Measurements from ENCODE around the gene C1orf146. TPM values are rescaled to one million over a fixed set of nuclear protein-coding genes. Genes with fewer than 3 reads are reported as not detected.

C1orf146 gene
- total RNA-seq, 1 donor from 2014 or later, result not detected

GRCh38 chr1:92203105-92203504 is 14.6 kb upstream of the C1orf146 start:
- no peaks in the 10 kb centered on the region for H3K27me3 ChIP-seq
- no peak overlapping the region for H3K9ac ChIP-seq
- H3K36me3 ChIP-seq, result no peaks in the 10 kb centered on the region
- no peak for TF ChIP-seq EZH2phosphoT487 (IDR thresholded peaks at IDR 0.05)
- TF ChIP-seq CTCF (IDR thresholded peaks at IDR 0.05), result no peak
- no peak for TF ChIP-seq EZH2 (IDR thresholded peaks at IDR 0.05)
- no peaks in the 10 kb centered on the region for H3K79me2 ChIP-seq (ENCODE audit: low read depth)
- H3K4me3 ChIP-seq, result no peak overlapping the region
- no peak overlapping the region for H3K4me3 Mint-ChIP-seq
- H3K9me3 ChIP-seq (ENCODE audit: low read depth), result no peaks in the 10 kb centered on the region
- no peak overlapping the region for H2AFZ ChIP-seq (replicated peaks)
- no peaks in the 10 kb centered on the region for H3K36me3 Mint-ChIP-seq
- H3F3A ChIP-seq (ENCODE audit: low read depth), result no peaks in the 10 kb centered on the region
- no peak overlapping the region for H3K4me2 ChIP-seq
- no peak overlapping the region for H3K27ac Mint-ChIP-seq
- no peak for DNase-seq (ENCODE audit: low spot score)
- H3K4me1 ChIP-seq, result no peaks in the 10 kb centered on the region
- H3K4me1 Mint-ChIP-seq, result no peaks in the 10 kb centered on the region
- no peak overlapping the region for H3K27ac ChIP-seq
- no peaks in the 10 kb centered on the region for H3K9me3 Mint-ChIP-seq
- no peaks in the 10 kb centered on the region for H4K20me1 ChIP-seq (ENCODE audit: low read depth)
- no peaks in the 10 kb centered on the region for H3K27me3 Mint-ChIP-seq (ENCODE audit: insufficient read depth, low read depth)

GRCh38 chr1:92210701-92211100 is 7.0 kb upstream of the C1orf146 start:
- TF ChIP-seq EZH2 (IDR thresholded peaks at IDR 0.05) (no peak), EZH2phosphoT487 (IDR thresholded peaks at IDR 0.05) (no peak), CTCF (IDR thresholded peaks at IDR 0.05) (no peak)
- no peak overlapping the region for H3K4me3 Mint-ChIP-seq
- no peak overlapping the region for H2AFZ ChIP-seq (replicated peaks)

GRCh38 chr1:92211166-92211565 is 6.5 kb upstream of the C1orf146 start:
- Histone ChIP-seq H3K27ac (no peak overlapping the region), H3F3A (ENCODE audit: low read depth) (no peaks in the 10 kb centered on the region)

More at GRCh38 chr1:92210701-92211100, 7.0 kb upstream of the C1orf146 start:
- no peak for DNase-seq (ENCODE audit: low spot score)
- Mint-ChIP-seq H3K4me1 (no peaks in the 10 kb centered on the region), H3K27me3 (ENCODE audit: insufficient read depth, low read depth) (no peaks in the 10 kb centered on the region), H3K9me3 (no peaks in the 10 kb centered on the region), H3K36me3 (no peaks in the 10 kb centered on the region), H3K27ac (no peak overlapping the region)
- no peaks in the 10 kb centered on the region for H3K4me1 ChIP-seq
- no peaks in the 10 kb centered on the region for H3K9me3 ChIP-seq (ENCODE audit: low read depth)
- H3F3A ChIP-seq (ENCODE audit: low read depth), result no peaks in the 10 kb centered on the region
- H3K4me2 ChIP-seq, result no peak overlapping the region
- H3K36me3 ChIP-seq, result no peaks in the 10 kb centered on the region
- H4K20me1 ChIP-seq (ENCODE audit: low read depth), result no peaks in the 10 kb centered on the region
- no peak overlapping the region for H3K27ac ChIP-seq
- no peaks in the 10 kb centered on the region for H3K79me2 ChIP-seq (ENCODE audit: low read depth)
- H3K4me3 ChIP-seq, result no peak overlapping the region
- H3K9ac ChIP-seq, result no peak overlapping the region
- no peaks in the 10 kb centered on the region for H3K27me3 ChIP-seq

GRCh38 chr1:92218559-92218958 is 844 bp downstream of the C1orf146 start:
- Histone ChIP-seq H2AFZ (replicated peaks) (no peak overlapping the region), H3K9ac (no peak overlapping the region), H3K4me1 (no peaks in the 10 kb centered on the region), H3K4me3 (no peak overlapping the region), H3K27me3 (no peaks in the 10 kb centered on the region), H3K4me2 (no peak overlapping the region), H4K20me1 (ENCODE audit: low read depth) (no peaks in the 10 kb centered on the region), H3K27ac (no peak overlapping the region), H3F3A (ENCODE audit: low read depth) (no peaks in the 10 kb centered on the region), H3K36me3 (no peaks in the 10 kb centered on the region), H3K79me2 (ENCODE audit: low read depth) (no peaks in the 10 kb centered on the region), H3K9me3 (ENCODE audit: low read depth) (no peaks in the 10 kb centered on the region)
- Mint-ChIP-seq H3K4me3 (no peak overlapping the region), H3K27ac (no peak overlapping the region), H3K9me3 (no peaks in the 10 kb centered on the region), H3K36me3 (no peaks in the 10 kb centered on the region), H3K4me1 (no peaks in the 10 kb centered on the region), H3K27me3 (ENCODE audit: insufficient read depth, low read depth) (peaks cover 2% of the 10 kb centered on the region)
- TF ChIP-seq CTCF (IDR thresholded peaks at IDR 0.05) (no peak), EZH2 (IDR thresholded peaks at IDR 0.05) (no peak), EZH2phosphoT487 (IDR thresholded peaks at IDR 0.05) (no peak)
- no peak for DNase-seq (ENCODE audit: low spot score)

More at GRCh38 chr1:92211166-92211565, 6.5 kb upstream of the C1orf146 start:
- Mint-ChIP-seq H3K27ac (no peak overlapping the region), H3K9me3 (no peaks in the 10 kb centered on the region), H3K4me1 (no peaks in the 10 kb centered on the region), H3K36me3 (no peaks in the 10 kb centered on the region), H3K4me3 (no peak overlapping the region), H3K27me3 (ENCODE audit: insufficient read depth, low read depth) (no peaks in the 10 kb centered on the region)
- no peaks in the 10 kb centered on the region for H4K20me1 ChIP-seq (ENCODE audit: low read depth)
- no peaks in the 10 kb centered on the region for H3K9me3 ChIP-seq (ENCODE audit: low read depth)
- DNase-seq (ENCODE audit: low spot score), result no peak
- H3K79me2 ChIP-seq (ENCODE audit: low read depth), result no peaks in the 10 kb centered on the region
- no peak overlapping the region for H3K4me3 ChIP-seq
- no peak overlapping the region for H3K9ac ChIP-seq
- H2AFZ ChIP-seq (replicated peaks), result no peak overlapping the region
- no peak for TF ChIP-seq EZH2 (IDR thresholded peaks at IDR 0.05)
- H3K27me3 ChIP-seq, result no peaks in the 10 kb centered on the region
- no peaks in the 10 kb centered on the region for H3K4me1 ChIP-seq
- H3K36me3 ChIP-seq, result no peaks in the 10 kb centered on the region
- H3K4me2 ChIP-seq, result no peak overlapping the region
